Inflammatory macrophage treated with lipopolysaccharide for 1 hour (primary cell): ENCODE data around the gene XDH.

Experiments used
- DNase-seq, 2 donors: peaks; one replicate each; pipeline ENCODE4 v3.0.0-alpha.2; 2020 to 2022

Gene XDH

GRCh38 chr2:31363956-31364750, 50.4 kb downstream of the XDH start:
- no peak for DNase-seq

DNA sequence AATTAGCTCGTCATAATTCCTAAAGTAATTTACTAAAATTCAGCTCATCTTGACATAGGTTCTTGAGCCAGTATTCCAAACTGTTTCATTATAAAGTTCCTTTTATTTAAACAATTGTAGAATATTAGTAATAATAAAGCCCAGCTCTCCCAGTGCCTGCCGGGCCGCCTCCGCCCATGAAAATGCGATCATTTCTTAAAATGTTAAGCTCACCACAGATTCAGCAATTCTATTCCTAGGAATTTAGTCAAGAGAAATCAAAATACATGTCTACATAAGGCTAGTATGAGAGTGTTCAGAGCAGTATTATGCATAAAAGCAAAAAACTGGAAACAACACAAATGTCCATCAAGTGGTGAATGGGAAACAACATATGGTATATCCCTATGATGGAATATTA, 52.0 kb downstream of the XDH start:
- DNase-seq, result no peak

GRCh38 chr2:31359229-31359628, 55.3 kb downstream of the XDH start:
- DNase-seq, result no peak

GRCh38 chr2:31354837-31355236, 59.7 kb downstream of the XDH start:
- peak in 1 of 2 donors; percentile 18 for DNase-seq

- DNase-seq, result no peak
Measured at GRCh38 chr2:31353179-31353578, 61.4 kb downstream of the XDH start.

DNA sequence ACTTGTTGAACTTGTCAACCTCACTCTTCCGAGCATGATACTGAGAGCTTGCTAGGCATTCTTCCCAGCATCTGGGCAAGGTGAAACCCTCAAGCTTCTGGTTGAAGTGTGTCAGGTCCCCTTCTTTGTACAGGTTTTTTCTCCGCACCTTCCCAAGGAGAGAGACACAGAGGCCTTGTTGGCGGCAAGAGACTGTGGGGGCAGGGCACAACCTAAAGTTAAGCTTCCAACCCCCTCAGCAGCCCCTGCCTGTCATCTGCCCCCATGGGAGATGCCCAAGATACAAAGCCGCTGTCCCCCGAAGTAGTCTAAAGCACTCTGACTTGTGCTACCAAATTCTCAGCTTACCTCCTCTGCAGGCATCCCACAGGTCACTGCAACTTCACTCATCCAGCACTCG, 64.9 kb downstream of the XDH start:
- DNase-seq, result no peak

- DNase-seq, result no peak
Measured at GRCh38 chr2:31349160-31349559, 65.4 kb downstream of the XDH start.

- no peak for DNase-seq
Measured at GRCh38 chr2:31348618-31349017, 65.9 kb downstream of the XDH start.

- no peak for DNase-seq
Measured at GRCh38 chr2:31347750-31348149, 66.8 kb downstream of the XDH start.

GRCh38 chr2:31347319-31347718, 67.2 kb downstream of the XDH start:
- no peak for DNase-seq

- DNase-seq, result no peak
Measured at GRCh38 chr2:31344447-31344846, 70.1 kb downstream of the XDH start.

- no peak for DNase-seq
Measured at GRCh38 chr2:31341351-31341750, 73.2 kb downstream of the XDH start.

GRCh38 chr2:31339696-31340095, 74.8 kb downstream of the XDH start:
- no peak for DNase-seq

GRCh38 chr2:31337860-31338259, 76.7 kb downstream of the XDH start:
- DNase-seq, result no peak

DNA sequence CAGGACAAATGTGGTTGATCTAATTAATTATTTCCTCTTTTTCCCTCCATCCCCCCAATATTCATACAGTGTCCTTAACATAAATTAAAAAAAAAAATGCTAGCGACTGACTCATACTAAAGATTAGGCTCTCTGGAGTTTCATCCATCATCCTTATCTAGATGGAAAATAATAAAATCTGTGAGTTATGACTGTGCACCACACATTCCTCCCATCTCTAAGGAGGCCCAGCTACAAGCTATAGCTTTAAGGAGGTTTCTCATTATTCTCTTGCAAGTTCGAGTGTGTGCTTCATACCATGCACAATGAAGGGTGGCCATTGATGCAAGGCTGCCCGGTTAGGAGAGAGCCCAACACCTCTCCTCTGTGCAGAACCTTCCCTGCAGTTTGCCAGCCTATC, 77.3 kb downstream of the XDH start:
- DNase-seq, result no peak

DNA sequence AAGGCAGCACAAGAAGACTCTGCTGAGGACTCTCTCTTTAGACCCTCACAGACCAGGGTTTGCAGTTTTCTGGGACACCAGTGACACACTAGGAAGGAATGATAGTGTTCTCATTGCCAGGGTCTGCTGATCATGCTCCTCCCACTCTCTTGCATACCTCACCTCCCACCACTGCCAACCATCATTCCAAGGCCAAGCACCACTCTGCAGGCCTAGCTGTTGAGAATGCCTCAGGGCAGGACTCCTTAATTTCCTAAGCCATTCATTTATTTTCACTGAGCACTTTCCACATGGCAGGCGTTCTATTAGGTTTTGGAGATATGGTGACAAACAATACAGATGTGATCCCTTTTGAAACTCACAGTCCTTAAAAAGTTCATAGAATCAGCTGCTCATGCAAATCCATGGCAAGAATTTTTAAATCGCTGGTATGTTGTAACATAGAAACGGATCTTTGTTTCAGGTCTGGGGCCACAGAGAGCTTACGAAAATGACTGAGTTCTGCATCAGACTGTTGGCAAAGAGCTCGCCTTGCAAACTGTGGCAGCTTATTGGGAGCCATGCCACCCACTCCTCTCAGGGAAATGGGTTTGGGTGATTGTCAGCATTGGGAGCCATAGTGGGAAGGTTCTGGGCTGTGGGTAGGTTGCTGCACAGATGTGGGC, 78.5 kb downstream of the XDH start:
- no peak for DNase-seq

- DNase-seq, result peak in 1 of 2 donors; percentile 49
Measured at GRCh38 chr2:31334311-31335026, 80.1 kb downstream of the XDH start.

DNA sequence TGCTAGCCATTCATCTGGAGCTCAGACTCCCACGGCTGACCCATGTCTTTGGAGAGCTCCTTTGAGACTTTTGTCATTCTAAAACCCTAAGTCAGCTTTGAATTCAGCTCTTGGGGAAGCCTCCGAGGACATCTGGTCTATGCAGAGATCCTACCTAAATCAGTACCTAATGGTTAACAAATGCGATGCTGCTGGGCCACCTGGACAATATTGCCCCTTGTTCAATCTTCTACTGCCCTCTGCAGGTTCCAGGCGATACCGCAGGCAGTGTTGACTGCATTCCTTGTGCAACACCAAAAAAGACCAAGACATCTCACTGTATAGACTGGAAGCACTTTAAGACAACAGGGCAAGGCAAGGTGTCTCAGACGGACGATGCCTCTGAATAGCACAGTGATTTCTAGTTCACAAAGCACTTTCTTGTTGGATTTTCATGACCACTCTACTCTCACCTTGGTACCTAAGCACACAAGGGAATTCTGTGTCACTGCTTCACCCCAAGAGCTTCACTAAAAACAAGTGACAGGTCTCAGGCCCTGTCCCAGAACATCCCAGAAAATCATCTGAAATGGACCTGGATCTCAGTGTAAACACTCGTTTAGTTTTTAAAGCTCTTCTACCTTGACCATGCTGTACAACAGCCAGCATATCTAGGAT, 80.9 kb downstream of the XDH start:
- peak; percentile 65 to 92 for DNase-seq

GRCh38 chr2:31333046-31333445, 81.5 kb downstream of the XDH start:
- DNase-seq, result no peak

DNA sequence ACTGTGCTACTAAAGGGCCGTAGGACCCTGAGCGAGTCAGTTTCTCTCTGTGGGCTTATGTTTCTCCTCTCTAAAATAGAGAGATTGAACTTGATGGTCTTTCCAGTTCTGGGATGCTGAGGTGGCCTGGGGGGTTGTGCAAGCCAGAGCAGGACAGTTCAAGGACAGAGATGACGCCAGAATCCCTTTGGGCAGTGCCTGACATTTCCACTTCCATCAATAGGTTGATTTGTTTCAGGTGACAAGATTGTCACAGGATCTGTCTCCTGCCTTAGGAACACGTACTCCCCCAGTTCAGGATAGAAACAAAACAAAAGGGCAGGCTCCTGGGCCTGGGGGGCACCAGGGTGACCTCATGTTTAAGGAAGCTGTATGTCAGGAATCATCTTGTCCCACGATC, 82.0 kb downstream of the XDH start:
- no peak for DNase-seq

DNA sequence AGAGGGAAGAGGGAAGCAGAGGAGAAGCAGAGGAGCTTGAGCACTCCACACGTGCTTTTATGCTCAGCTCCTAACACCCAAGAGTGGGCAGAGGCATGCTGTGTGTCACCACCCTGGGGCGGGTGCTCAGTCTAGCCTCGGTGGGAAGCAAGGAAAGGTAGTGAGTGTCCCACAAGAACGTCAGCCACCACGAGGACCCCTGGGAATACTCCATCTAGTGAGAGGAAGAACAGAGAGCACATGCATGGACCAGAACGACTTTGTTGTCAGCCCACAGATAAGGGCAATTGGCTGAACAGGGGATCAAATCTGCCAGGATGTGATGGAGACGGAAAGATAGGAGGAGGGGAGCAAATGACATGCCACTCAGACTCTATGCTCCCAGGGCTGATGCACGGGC, 83.4 kb downstream of the XDH start:
- no peak for DNase-seq

GRCh38 chr2:31329081-31329625, 85.4 kb downstream of the XDH start:
- peak in 1 of 2 donors; percentile 29 for DNase-seq

- DNase-seq, result peak; percentile 42 to 85
Measured at GRCh38 chr2:31328026-31328425, 86.5 kb downstream of the XDH start.
